GM23248 (cell line): ENCODE results near the gene ANXA5.

Experiments
- EZH2 ChIP-seq: fragments of 200-600 bp; sonication (generic); IDR thresholded peaks from 2 replicates; pipeline ENCODE4 v1.6.1; 2018; ENCODE audit warnings: antibody characterized with exemption, mild to moderate bottlenecking; ENCODE audit not compliant: insufficient read depth, poor library complexity, severe bottlenecking
- EZH2phosphoT487 ChIP-seq: fragments of 200-600 bp; sonication (generic); IDR thresholded peaks from 2 replicates; pipeline ENCODE4 v1.6.1; 2018; ENCODE audit warnings: antibody characterized with exemption, moderate library complexity, mild to moderate bottlenecking, low read depth; ENCODE audit not compliant: insufficient read depth

DNA sequence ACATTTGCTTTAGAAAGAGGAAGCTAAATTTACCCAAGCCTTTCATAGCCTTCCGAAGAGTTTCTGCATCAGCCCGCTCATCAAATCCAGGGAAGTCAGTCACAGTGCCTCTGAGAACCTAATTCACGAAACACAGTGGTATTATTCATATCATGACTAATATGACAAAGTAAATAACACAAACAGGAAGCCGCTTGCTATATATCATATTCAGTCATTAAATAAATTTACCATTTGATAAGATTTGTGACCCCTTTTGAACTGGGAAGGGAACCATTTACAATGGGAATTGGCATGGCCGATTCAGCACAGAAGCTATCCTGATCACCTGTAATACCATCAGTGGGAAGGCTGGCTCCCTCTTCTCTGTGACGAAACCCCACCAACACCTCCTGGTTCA is 10.5 kb downstream of the ANXA5 start:
- no peak for TF ChIP-seq EZH2
- no peak for TF ChIP-seq EZH2phosphoT487
